ENCODE measurements around the gene CPNE2. TPM values are rescaled to one million over a fixed set of nuclear protein-coding genes. Genes with fewer than 3 reads are reported as not detected.
A peak's percentile ranks its signal among the peaks of the same experiment; 100 is the strongest.

The CPNE2 gene
- total and polyA plus RNA-seq, 2 of the 8 experiments (the other 6 are each of a cell fraction or from before 2014, with no cell fraction given), result 10.6 to 39.5 TPM

GRCh38 chr16:57055671-57056070 lies 36.7 kb upstream of the CPNE2 start:
- Histone ChIP-seq H3K79me1 (ENCODE audit: low read depth, low read length) (no peaks in the 10 kb centered on the region), H3K27ac (ENCODE audit: low read depth, low read length) (no peak overlapping the region), H3K18ac (ENCODE audit: extremely low read depth, low read length) (no peak overlapping the region), H3K4ac (replicated peaks; ENCODE audit: insufficient read length, low read depth, low read length) (no peak overlapping the region), H2BK20ac (ENCODE audit: low read length) (no peak overlapping the region), H3K23ac (ENCODE audit: insufficient read length) (no peak overlapping the region), H4K91ac (replicated peaks; ENCODE audit: insufficient read length, low read length) (no peak overlapping the region), H2BK15ac (ENCODE audit: low read length) (no peak overlapping the region), H2BK12ac (ENCODE audit: low read depth, low read length) (no peak overlapping the region), H2AFZ (ENCODE audit: low read length) (peak overlapping the region; percentile 38; the same call in 1 of the 2 replicates), H3K9ac (replicated peaks in 1 of 4; ENCODE audit: extremely low read depth in 1 of 4, low read depth in 3 of 4, low read length in 3 of 4) (no peak overlapping the region), H3K23me2 (ENCODE audit: low read depth, low read length) (peaks cover 7% of the 10 kb centered on the region; the same call in 1 of the 2 replicates), H3K4me3 (ENCODE audit: extremely low read depth in 1 of 4, insufficient read depth in 2 of 4, low read depth in 3 of 4, low read length in 4 of 4) (no peak overlapping the region), H3K4me2 (ENCODE audit: insufficient read depth in 1 of 2, low read depth in 2 of 2, low read length in 2 of 2) (no peak overlapping the region), H4K5ac (ENCODE audit: insufficient read length, low read depth, low read length) (no peak overlapping the region), H3K27me3 (replicated peaks in 1 of 4; ENCODE audit: control insufficient read depth in 3 of 4, extremely low read depth in 1 of 4, insufficient read depth in 3 of 4, low read length in 3 of 4) (no peaks in the 10 kb centered on the region), H4K20me1 (replicated peaks in 1 of 2; ENCODE audit: control insufficient read depth in 1 of 2, insufficient read depth in 2 of 2, low read length in 2 of 2) (peaks cover 0 to 4% of the 10 kb centered on the region in 2 experiments), H3K4me1 (replicated peaks in 1 of 4; ENCODE audit: control insufficient read depth in 3 of 4, insufficient read depth in 4 of 4, low read length in 3 of 4) (peaks cover 0 to 6% (median 0%) of the 10 kb centered on the region in 4 experiments; a peak in 1 of 7 replicates), H3K14ac (ENCODE audit: insufficient read length) (no peak overlapping the region), H2AK5ac (ENCODE audit: low read depth, low read length) (no peak overlapping the region), H4K8ac (ENCODE audit: extremely low read depth, insufficient read depth, low read length) (no peak overlapping the region), H3K79me2 (ENCODE audit: control insufficient read depth in 1 of 2, insufficient read depth in 2 of 2, low read length in 2 of 2) (no peaks in the 10 kb centered on the region), H2BK120ac (replicated peaks; ENCODE audit: low read depth, low read length) (no peak overlapping the region), H3K36me3 (ENCODE audit: control insufficient read depth in 2 of 4, insufficient read depth in 4 of 4, low read length in 3 of 4) (no peaks in the 10 kb centered on the region), H3K9me3 (ENCODE audit: insufficient read depth in 2 of 2, low read depth in 1 of 2, low read length in 1 of 2) (no peaks in the 10 kb centered on the region), H2BK5ac (ENCODE audit: low read depth, low read length) (no peak overlapping the region), H3K56ac (replicated peaks; ENCODE audit: insufficient read length, low read depth, low read length) (no peak overlapping the region)
- 66% methylated on average over 6 of the region's 6 CpGs; no CpG with 5 or more reads in 1 of the 2 experiments for WGBS, 2 experiments (ENCODE audit: extremely low coverage in 1 of 2, insufficient coverage in 1 of 2, insufficient read length in 1 of 2, insufficient replicate concordance in 2 of 2, low coverage in 1 of 2, low lambda C conversion rate in 2 of 2, missing lambda C conversion rate in 1 of 2)
- DNase-seq (ENCODE audit: low read depth in 1 of 2, low spot score in 2 of 2) (no peak), FAIRE-seq (no peak)
- POLR2A ChIA-PET (ENCODE audit: partially characterized antibody), result no interaction called here
- CTCF ChIA-PET (ENCODE audit: partially characterized antibody), result interaction anchor here (0.6 to 1.9 kb wide), 6 partner anchors 10 to 92 kb away, joined by 3 to 12 read pairs (median 3); no protein-coding TSS in a partner anchor
- TF ChIP-seq MAX (IDR thresholded peaks at IDR 0.05) (no peak), GABPA (IDR thresholded peaks at IDR 0.05; ENCODE audit: borderline replicate concordance, insufficient read depth, low read length) (no peak), NANOG (IDR thresholded peaks at IDR 0.05; ENCODE audit: insufficient read depth, low read depth, low read length, poor library complexity, severe bottlenecking) (no peak), CHD1 (IDR thresholded peaks at IDR 0.05; ENCODE audit: low read depth, low read length) (no peak), KDM5A (IDR thresholded peaks at IDR 0.05; ENCODE audit: low read length) (no peak), EP300 (IDR thresholded peaks at IDR 0.05; ENCODE audit: borderline replicate concordance in 1 of 2, low read depth in 2 of 2, low read length in 2 of 2) (no peak), SIRT6 (IDR thresholded peaks at IDR 0.05; ENCODE audit: low read length) (no peak), BCL11A (IDR thresholded peaks at IDR 0.05; ENCODE audit: low read depth in 2 of 2, low read length in 2 of 2) (no peak), YY1 (IDR thresholded peaks at IDR 0.05; ENCODE audit: low read depth, low read length) (no peak), RAD21 (IDR thresholded peaks at IDR 0.05 in 1 of 2, conservative IDR thresholded peaks at IDR 0.05 in 1 of 2; ENCODE audit: low read depth in 2 of 2, low read length in 2 of 2) (no peak)
- TF ChIP-seq, protein P1, sequence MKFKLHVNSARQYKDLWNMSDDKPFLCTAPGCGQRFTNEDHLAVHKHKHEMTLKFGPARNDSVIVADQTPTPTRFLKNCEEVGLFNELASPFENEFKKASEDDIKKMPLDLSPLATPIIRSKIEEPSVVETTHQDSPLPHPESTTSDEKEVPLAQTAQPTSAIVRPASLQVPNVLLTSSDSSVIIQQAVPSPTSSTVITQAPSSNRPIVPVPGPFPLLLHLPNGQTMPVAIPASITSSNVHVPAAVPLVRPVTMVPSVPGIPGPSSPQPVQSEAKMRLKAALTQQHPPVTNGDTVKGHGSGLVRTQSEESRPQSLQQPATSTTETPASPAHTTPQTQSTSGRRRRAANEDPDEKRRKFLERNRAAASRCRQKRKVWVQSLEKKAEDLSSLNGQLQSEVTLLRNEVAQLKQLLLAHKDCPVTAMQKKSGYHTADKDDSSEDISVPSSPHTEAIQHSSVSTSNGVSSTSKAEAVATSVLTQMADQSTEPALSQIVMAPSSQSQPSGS (IDR thresholded peaks at IDR 0.05; ENCODE audit: low read length), result no peak
